ENCODE measurements around the gene CYB561D1.

CYB561D1 gene

DNA sequence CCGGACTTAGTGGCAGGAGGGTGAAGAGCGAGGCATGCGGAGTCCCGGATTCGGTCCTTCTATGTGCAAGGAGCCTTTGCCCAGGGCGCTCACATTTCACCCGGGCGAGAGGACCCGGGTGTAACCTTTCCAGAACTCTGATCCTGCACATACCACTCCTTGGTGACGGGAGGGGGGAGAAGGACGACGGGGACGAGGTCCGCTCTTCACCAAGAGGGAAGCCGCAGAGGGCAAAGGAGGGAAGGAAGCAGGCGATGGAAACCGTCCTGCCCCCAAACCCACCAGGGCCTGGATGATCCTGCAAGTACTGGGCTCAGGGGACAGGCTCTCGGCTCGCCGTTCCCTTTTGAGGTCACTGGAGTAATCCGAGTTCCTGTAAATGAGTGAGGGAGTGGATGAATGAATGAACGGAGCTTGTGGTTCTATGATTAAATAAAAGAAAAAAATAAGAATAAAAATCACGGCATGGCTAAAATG, 26.6 kb upstream of the CYB561D1 start:
- no peaks in the 10 kb centered on the region; the same call in 1 of the 2 replicates for H3K4me1 ChIP-seq (ENCODE audit: control insufficient read depth, insufficient read depth, low read length)
- POLR2A ChIA-PET = interaction anchor here (1.1 kb wide), 1 partner anchor 41 kb away, joined by 4 read pairs; the partner anchor contains the start of gene PSMA5
- H3K9me3 ChIP-seq (ENCODE audit: control insufficient read depth, insufficient read depth, low read depth, low read length) = no peaks in the 10 kb centered on the region
- CTCF ChIA-PET = no interaction called here
- H3K36me3 ChIP-seq (ENCODE audit: control insufficient read depth in 2 of 2, insufficient read depth in 1 of 2, low read length in 2 of 2) = no peaks in the 10 kb centered on the region
- TF ChIP-seq, protein P1, sequence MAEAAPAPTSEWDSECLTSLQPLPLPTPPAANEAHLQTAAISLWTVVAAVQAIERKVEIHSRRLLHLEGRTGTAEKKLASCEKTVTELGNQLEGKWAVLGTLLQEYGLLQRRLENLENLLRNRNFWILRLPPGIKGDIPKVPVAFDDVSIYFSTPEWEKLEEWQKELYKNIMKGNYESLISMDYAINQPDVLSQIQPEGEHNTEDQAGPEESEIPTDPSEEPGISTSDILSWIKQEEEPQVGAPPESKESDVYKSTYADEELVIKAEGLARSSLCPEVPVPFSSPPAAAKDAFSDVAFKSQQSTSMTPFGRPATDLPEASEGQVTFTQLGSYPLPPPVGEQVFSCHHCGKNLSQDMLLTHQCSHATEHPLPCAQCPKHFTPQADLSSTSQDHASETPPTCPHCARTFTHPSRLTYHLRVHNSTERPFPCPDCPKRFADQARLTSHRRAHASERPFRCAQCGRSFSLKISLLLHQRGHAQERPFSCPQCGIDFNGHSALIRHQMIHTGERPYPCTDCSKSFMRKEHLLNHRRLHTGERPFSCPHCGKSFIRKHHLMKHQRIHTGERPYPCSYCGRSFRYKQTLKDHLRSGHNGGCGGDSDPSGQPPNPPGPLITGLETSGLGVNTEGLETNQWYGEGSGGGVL (tag by site-specific recombination; IDR thresholded peaks at IDR 0.05) = no peak
- TF ChIP-seq, protein P2, sequence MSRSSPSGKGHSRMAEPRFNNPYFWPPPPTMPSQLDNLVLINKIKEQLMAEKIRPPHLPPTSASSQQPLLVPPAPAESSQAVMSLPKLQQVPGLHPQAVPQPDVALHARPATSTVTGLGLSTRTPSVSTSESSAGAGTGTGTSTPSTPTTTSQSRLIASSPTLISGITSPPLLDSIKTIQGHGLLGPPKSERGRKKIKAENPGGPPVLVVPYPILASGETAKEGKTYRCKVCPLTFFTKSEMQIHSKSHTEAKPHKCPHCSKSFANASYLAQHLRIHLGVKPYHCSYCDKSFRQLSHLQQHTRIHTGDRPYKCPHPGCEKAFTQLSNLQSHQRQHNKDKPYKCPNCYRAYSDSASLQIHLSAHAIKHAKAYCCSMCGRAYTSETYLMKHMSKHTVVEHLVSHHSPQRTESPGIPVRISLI (tag by site-specific recombination; IDR thresholded peaks at IDR 0.05) = no peak
- TF ChIP-seq ZNF423 (tag by site-specific recombination; IDR thresholded peaks at IDR 0.05) (no peak), ZNF174 (tag by site-specific recombination; IDR thresholded peaks at IDR 0.05) (no peak), FEZF1 (tag by site-specific recombination; IDR thresholded peaks at IDR 0.05) (no peak)
- TF ChIP-seq, protein P3, sequence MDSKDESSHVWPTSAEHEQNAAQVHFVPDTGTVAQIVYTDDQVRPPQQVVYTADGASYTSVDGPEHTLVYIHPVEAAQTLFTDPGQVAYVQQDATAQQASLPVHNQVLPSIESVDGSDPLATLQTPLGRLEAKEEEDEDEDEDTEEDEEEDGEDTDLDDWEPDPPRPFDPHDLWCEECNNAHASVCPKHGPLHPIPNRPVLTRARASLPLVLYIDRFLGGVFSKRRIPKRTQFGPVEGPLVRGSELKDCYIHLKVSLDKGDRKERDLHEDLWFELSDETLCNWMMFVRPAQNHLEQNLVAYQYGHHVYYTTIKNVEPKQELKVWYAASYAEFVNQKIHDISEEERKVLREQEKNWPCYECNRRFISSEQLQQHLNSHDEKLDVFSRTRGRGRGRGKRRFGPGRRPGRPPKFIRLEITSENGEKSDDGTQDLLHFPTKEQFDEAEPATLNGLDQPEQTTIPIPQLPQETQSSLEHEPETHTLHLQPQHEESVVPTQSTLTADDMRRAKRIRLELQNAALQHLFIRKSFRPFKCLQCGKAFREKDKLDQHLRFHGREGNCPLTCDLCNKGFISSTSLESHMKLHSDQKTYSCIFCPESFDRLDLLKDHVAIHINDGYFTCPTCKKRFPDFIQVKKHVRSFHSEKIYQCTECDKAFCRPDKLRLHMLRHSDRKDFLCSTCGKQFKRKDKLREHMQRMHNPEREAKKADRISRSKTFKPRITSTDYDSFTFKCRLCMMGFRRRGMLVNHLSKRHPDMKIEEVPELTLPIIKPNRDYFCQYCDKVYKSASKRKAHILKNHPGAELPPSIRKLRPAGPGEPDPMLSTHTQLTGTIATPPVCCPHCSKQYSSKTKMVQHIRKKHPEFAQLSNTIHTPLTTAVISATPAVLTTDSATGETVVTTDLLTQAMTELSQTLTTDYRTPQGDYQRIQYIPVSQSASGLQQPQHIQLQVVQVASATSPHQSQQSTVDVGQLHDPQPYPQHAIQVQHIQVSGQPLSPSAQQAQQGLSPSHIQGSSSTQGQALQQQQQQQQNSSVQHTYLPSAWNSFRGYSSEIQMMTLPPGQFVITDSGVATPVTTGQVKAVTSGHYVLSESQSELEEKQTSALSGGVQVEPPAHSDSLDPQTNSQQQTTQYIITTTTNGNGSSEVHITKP (tag by site-specific recombination; IDR thresholded peaks at IDR 0.05) = 0 out of 2 replicates have a peak, but pooled peaks have one; percentile 22
- TF ChIP-seq, protein P4, sequence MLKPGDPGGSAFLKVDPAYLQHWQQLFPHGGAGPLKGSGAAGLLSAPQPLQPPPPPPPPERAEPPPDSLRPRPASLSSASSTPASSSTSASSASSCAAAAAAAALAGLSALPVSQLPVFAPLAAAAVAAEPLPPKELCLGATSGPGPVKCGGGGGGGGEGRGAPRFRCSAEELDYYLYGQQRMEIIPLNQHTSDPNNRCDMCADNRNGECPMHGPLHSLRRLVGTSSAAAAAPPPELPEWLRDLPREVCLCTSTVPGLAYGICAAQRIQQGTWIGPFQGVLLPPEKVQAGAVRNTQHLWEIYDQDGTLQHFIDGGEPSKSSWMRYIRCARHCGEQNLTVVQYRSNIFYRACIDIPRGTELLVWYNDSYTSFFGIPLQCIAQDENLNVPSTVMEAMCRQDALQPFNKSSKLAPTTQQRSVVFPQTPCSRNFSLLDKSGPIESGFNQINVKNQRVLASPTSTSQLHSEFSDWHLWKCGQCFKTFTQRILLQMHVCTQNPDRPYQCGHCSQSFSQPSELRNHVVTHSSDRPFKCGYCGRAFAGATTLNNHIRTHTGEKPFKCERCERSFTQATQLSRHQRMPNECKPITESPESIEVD (tag by site-specific recombination; IDR thresholded peaks at IDR 0.05) = no peak
- no peak overlapping the region for H3K27ac ChIP-seq (ENCODE audit: extremely low read depth, low read depth, low read length)
- no peak overlapping the region; the same call in 1 of the 2 replicates for H3K4me3 ChIP-seq (ENCODE audit: low read depth, low read length)

DNA sequence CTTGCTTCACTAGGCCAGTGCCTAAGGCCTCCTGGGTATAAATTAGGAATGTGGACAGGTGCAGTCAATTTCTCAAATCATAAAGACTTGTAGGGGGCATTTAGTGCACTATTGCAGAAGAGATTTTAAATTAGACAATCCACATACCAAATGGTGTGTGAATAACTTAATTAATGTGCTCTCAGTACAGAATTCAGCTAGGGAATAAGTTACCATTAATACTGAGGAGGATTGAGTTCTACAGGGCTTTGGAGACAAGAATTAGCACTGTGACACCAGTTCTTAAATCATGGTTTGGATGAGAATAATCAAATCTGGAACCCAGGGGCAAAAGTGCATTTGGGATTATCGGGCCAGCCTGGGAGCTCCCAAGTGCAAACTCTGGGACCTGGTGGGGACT, 25.8 kb upstream of the CYB561D1 start:
- Histone ChIP-seq H3K4me3 (ENCODE audit: low read depth, low read length) (no peak overlapping the region), H3K27ac (ENCODE audit: extremely low read depth, low read depth, low read length) (no peak overlapping the region), H3K36me3 (ENCODE audit: control insufficient read depth in 2 of 2, insufficient read depth in 1 of 2, low read length in 2 of 2) (no peaks in the 10 kb centered on the region), H3K9me3 (ENCODE audit: control insufficient read depth, insufficient read depth, low read depth, low read length) (no peaks in the 10 kb centered on the region), H3K4me1 (ENCODE audit: control insufficient read depth, insufficient read depth, low read length) (no peaks in the 10 kb centered on the region; the same call in 1 of the 2 replicates)
- ChIA-PET POLR2A (interaction anchor here (1.1 kb wide), 1 partner anchor 42 kb away, joined by 4 read pairs; the partner anchor contains the start of gene PSMA5), CTCF (interaction anchor here (0.6 to 2.3 kb wide), 3 partner anchors 11 to 422 kb away, joined by 5 to 13 read pairs (median 5); partner anchors contain the start of gene CYB561D1)
- no peak for TF ChIP-seq ZNF830 (tag by site-specific recombination; IDR thresholded peaks at IDR 0.05; ENCODE audit: low read depth)

DNA sequence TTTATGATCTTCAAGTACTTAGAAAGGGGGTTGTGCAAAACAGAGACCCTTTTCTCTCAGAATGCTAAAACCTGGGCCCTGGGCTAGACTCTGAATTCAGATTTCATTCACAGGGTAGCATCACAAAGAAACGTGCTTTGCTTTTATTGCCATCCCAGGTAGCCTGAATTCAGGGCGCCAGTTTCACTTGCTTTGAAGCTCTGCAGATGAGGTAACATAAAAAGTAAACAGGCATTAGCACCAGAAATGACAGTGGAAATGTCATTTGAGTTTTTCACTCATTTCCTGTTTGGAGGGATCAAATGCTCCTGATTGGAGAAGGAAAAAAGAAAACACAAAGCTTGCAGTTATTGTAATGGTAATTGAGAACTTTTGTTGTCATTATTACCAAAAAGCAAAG, 25.0 kb upstream of the CYB561D1 start:
- CTCF ChIA-PET = interaction anchor here (0.6 to 2.3 kb wide), 7 partner anchors 10 to 64 kb away, joined by 3 to 13 read pairs (median 5); partner anchors contain the start of genes CYB561D1 and PSMA5
- Histone ChIP-seq H3K4me3 (ENCODE audit: low read depth, low read length) (no peak overlapping the region), H3K4me1 (ENCODE audit: control insufficient read depth, insufficient read depth, low read length) (no peaks in the 10 kb centered on the region; the same call in 1 of the 2 replicates), H3K36me3 (ENCODE audit: control insufficient read depth in 2 of 2, insufficient read depth in 1 of 2, low read length in 2 of 2) (no peaks in the 10 kb centered on the region), H3K27ac (ENCODE audit: extremely low read depth, low read depth, low read length) (no peak overlapping the region), H3K9me3 (ENCODE audit: control insufficient read depth, insufficient read depth, low read depth, low read length) (no peaks in the 10 kb centered on the region)
- POLR2A ChIA-PET = interaction anchor here (1.3 kb wide), 1 partner anchor 15 kb away, joined by 4 read pairs; the partner anchor contains the start of gene ATXN7L2
- TF ChIP-seq ZNF214 (tag by site-specific recombination; IDR thresholded peaks at IDR 0.05; ENCODE audit: borderline replicate concordance) = no peak
- TF ChIP-seq ZNF843 (tag by site-specific recombination; IDR thresholded peaks at IDR 0.05) = no peak
- TF ChIP-seq ZNF112 (tag by site-specific recombination; IDR thresholded peaks at IDR 0.05) = no peak
- TF ChIP-seq KLF8 (tag by site-specific recombination; IDR thresholded peaks at IDR 0.05) = no peak
- TF ChIP-seq ZBTB1 (tag by site-specific recombination; IDR thresholded peaks at IDR 0.05) = no peak
- TF ChIP-seq, protein P5, sequence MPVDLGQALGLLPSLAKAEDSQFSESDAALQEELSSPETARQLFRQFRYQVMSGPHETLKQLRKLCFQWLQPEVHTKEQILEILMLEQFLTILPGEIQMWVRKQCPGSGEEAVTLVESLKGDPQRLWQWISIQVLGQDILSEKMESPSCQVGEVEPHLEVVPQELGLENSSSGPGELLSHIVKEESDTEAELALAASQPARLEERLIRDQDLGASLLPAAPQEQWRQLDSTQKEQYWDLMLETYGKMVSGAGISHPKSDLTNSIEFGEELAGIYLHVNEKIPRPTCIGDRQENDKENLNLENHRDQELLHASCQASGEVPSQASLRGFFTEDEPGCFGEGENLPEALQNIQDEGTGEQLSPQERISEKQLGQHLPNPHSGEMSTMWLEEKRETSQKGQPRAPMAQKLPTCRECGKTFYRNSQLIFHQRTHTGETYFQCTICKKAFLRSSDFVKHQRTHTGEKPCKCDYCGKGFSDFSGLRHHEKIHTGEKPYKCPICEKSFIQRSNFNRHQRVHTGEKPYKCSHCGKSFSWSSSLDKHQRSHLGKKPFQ (tag by site-specific recombination; IDR thresholded peaks at IDR 0.05) = no peak
- no peak for TF ChIP-seq SP7 (tag by site-specific recombination; IDR thresholded peaks at IDR 0.05)
- TF ChIP-seq, protein P4 (tag by site-specific recombination; IDR thresholded peaks at IDR 0.05) = peak; percentile 45; the same call in 1 of the 2 replicates
- TF ChIP-seq ZNF629 (tag by site-specific recombination; IDR thresholded peaks at IDR 0.05) = peak; percentile 44; the same call in 1 of the 2 replicates

Data from HEK293 (cell line).